Measurements from ENCODE around the gene TMEM97.

Gene TMEM97

DNA sequence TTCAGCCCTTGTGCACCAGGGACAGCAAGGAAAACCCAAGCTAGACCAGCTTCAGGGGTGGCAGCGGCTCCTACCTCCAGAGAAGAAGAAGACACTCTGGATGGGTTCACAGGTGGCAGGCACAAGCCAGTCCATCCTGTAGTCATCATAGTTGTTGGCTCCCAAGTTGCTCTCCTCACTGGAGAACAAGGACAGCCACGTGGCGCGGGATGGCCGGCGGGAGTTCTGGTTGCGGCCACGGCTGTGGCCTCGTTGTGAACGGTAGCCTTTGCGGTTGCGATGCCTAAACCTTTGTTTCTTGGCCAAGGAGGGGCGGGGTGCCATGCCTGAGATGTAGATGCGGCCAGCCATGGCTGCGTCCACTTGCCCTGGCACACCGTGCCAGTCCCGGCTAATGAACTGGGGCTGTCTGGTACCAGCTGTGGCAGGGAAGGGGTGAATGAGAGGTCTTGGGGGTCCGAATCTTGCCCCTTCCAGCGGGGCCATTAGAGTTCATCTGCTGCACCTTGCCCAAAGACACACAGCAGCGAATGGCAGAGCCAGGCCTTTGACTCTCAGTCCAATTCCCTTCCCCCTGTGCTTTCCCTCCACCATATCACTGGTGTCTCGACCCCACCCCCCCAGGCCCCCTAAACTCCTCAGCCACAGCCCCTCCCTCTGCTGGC, 48.8 kb downstream of the TMEM97 start:
- no peak for DNase-seq

DNA sequence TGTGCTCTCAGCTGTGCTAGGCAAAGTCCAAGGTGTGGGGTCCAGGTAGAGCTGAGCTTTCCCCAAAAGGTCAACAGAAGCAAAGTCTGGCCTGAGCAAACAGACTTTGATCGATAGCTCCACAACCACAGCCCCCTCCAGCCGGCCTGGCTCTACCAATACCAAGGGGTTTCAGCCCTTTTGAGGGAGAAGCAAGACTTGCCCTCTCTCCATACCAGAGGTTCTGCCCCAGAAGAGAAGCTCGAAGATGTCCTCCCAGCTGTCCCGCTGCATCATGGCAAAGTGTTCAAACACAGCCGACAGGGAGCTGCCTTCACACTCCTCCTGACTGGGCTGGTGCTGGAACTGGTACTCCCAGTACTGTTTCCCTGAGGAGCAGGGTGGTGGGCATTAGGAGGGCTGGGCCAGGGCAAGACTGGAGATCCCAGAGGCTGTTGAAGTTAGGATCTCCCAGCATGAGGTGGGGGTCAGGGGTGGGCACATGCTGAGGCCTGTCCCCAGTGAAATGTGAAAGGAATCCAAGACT, 49.4 kb downstream of the TMEM97 start:
- no peak for DNase-seq

DNA sequence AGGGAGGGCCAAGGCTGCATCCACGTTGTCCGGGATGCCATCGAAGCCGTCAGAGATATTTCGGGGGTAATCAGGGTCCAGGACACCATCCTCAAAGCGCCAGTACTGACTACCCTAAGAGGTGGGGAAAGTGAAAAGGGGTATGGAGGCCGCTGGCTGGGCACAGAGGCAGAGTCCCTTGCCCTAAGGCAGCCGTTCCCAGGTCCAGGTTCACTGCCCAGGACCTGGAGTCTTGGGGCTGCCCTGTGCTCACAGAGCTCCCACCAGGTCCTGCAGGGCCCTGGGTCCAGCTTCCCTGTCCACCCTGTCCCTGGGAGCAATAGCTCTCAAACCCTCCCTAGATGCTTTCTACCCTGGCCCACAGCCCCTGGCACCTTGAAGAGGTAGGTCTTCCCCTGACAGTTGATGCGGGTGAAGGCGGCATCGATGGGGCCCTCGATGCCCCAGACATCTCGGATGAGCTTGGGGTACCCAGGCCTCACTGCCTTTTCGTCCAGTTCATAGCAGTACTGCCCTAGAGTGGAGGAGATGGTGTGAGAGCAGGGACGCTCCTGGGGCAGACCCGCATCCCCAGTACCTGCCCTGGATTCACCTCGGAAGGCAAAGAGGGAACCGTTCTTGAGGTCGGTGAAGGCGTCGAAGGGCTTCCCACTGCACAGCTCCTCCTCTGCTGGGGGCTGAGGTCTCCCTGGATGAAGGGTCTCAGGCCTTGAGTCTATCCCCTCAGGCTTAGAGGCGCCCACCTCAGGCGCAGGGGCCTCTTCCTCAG, 50.1 kb downstream of the TMEM97 start:
- no peak for DNase-seq

DNA sequence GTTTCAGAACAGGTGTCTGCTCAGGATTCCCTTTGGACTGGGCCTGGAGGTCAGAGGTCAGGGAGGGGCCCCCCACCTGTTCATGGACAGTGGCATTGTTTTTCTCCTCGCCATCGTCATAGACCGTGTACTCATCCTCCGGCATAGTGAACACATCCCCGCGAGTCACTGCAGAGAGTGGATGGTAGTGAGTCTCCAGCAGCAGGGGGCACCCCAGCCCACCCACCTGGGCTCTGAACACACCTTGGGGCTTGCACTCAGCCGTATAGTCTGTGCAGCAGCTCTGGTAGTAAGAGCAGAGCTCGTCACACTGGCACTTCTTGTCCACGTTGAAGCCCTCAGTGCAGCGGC, 50.7 kb downstream of the TMEM97 start:
- DNase-seq = no peak

DNA sequence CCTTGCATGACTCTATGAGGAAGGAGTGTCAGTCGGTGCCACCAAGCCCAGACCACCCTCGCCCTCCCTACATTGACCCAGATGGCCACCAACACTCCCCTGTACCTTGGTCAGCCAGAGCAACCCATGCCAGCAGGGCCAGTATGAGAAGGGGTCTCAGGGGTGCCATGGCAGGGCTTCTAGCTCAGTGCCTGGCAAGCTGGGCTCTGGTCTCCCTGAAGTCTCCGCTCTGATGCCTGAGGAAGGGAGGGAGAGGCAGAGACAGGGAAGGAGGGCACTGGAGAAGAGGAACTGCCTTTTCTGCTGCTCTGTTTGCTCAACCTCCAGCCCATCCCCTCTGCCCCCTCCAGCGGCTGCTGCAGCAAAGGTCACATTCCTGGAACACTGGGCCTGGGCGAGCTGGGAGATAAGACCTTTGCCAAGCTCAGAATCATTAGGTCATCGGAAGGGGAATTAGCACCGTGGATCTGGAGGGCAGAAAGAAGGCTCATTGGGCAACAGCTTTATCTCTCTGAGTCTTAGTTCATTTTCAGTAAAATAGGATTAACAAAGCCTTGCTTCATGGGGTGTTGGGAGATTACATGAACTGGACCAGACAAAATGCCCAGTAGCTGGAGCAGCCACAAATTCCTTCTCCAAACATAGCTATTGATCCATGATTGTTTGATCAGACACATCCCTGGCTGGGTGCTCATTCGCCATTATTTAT, 51.2 kb downstream of the TMEM97 start, which contains the start of gene VTN:
TSS of gene VTN (minus strand) at position 273 of the 709 bp plus-strand sequence. CDS start at position 169, 104 bp downstream.
- DNase-seq = no peak

DNA sequence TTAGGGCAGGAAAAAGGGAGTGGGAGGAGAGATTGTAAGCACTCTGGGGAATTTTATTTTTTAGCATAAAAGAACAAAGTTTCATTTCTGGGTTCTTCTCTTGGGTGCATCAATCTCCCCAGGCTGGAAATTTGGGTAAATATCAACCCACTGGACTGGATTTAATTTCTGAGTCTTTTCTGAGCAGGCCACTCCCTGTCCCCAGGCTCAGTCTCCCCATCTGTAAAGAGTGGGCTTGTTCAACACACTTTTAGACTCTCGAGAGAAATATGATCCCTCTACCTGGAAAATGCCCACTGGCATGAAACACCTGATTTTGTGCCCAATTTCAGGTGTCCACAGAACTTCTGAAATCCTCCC, 51.7 kb downstream of the TMEM97 start:
- no peak for DNase-seq

DNA sequence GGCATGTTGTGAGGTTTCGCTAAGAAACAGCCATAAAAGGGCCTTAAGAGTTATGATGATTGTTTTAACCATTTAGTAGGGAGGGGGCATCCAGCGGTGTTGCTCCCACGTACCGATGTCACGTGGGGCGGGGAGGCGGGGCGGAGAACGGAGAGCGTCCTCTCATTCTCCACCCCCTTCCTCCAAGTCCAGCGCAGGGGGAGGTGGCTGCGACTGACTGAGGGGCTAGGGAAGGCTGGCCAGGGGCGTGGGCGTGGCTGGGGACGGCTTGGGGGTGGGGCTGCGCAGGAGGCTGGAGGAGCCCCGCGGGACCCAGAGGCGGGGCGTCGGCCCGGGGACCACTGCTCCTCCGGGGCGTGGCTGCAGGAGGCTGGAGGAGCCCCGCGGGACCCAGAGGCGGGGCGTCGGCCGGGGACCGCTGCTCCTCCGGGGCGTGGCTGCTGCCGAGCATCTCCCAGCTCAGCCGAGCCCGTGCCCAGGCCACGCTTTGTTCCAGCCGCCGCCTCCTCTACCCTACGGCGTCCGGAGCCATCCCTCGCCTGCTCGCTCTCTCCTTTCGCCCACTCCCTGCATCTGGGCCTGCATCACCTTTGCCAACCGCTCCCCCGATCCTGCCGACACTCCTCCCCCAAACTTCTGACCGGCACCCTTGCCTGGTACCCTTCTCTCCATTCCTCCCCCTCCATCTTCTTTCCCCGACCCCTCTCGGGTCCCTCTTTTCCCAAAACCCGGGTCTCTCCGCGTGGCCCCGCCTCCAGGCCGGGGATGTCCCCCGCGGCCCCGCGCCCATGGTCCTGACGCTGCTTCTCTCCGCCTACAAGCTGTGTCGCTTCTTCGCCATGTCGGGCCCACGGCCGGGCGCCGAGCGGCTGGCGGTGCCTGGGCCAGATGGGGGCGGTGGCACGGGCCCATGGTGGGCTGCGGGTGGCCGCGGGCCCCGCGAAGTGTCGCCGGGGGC, 52.5 kb downstream of the TMEM97 start, which contains the start of gene SARM1:
TSS of gene SARM1 (plus strand) at position 450 of the 958 bp plus-strand sequence. CDS start at position 789, 339 bp downstream.
- DNase-seq = peak; percentile 86

DNA sequence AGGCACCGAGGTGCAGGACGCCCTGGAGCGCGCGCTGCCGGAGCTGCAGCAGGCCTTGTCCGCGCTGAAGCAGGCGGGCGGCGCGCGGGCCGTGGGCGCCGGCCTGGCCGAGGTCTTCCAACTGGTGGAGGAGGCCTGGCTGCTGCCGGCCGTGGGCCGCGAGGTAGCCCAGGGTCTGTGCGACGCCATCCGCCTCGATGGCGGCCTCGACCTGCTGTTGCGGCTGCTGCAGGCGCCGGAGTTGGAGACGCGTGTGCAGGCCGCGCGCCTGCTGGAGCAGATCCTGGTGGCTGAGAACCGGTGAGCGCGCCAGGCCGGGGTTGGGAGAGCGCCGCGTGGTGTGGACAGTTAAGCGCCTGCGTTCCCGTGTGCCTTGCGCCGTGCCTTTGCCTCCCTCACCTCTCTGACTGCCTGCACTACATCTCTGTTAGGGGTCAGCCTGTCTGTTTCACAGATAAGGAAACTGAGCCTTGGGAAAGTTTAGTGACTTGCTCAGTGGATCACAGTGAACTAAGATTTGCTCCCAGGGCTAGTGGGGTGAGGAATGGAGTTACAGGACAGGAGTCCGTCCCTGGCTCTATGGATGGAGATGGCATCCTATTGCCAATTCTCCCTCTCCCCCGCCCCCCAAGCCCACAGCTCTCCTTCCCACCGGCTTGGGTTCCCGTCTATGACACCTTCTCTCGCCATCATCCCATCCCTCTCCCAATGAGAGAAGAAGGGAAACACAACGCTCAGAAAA, 53.4 kb downstream of the TMEM97 start:
- DNase-seq = peak; percentile 31

DNA sequence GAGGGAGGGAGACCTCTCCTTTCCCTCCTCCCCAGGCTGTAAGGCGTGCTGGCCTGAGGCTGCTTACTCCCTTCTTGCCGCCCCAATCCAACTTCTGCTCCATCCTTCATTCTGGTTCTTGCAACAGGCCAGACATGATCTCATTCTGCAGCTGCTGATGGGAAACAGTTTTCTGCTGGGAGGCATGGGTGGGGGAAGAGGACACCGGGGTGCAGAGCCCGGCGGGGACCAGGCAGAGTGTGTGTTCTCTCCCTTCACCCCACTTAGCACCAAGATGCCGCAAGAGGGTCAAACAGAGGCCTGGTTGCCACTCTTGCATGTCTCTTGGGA, 53.9 kb downstream of the TMEM97 start:
- no peak for DNase-seq

Data from NCI-H526 treated with DMSO at 0.1 percent for 48 hours (cell line).